PC-9 (cell line): ENCODE data around the gene SLC25A26. TPM values are rescaled to one million over a fixed set of nuclear protein-coding genes. Genes with fewer than 3 reads are reported as not detected.
A peak's percentile ranks its signal among the peaks of the same experiment; 100 is the strongest.

Experiments used
- BruUV-seq: library from RNA; stranded (reverse); fragments of 400-500 nt; replicated peaks from 2 replicates; lab custom pipeline; 2021; lab: Mats Ljungman, UMichigan
- CTCF ChIA-PET: fragments of 300-600 bp; sonication (Branson Sonifier 250); formaldehyde crosslinking; loops from one replicate; lab custom pipeline; 2022; ENCODE audit warnings: antibody characterized with exemption; lab: Charles Lee
- POLR2A ChIA-PET: fragments of 300-600 bp; sonication (Branson Sonifier 250); formaldehyde crosslinking; loops from one replicate; lab custom pipeline; 2022; ENCODE audit warnings: antibody characterized with exemption; ENCODE audit not compliant: unreplicated experiment; lab: Charles Lee
- DNase-seq, 2 experiments: peaks; one replicate each; pipeline versions ENCODE4 v3.0.0 to v3.0.0-alpha.2; 2015 to 2022; ENCODE audit warnings: mixed read lengths in 1 of 2
- H2AFZ ChIP-seq: fragments of 200-600 bp; sonication (generic); 2 replicates; pipeline ENCODE4 v1.8.1; 2017; ENCODE audit warnings: antibody characterized with exemption
- H3F3A ChIP-seq: fragments of 200-600 bp; sonication (generic); 2 replicates; pipeline ENCODE4 v1.8.1; 2017; ENCODE audit warnings: antibody characterized with exemption, mild to moderate bottlenecking, low read depth; ENCODE audit not compliant: insufficient read depth
- H3K27ac ChIP-seq: fragments of 200-600 bp; sonication (generic); 2 replicates; pipeline ENCODE4 v1.6.1; 2016; ENCODE audit warnings: mixed run types
- H3K27me3 ChIP-seq: fragments of 200-600 bp; sonication (generic); 2 replicates; pipeline ENCODE4 v1.6.1; 2016; ENCODE audit warnings: low read depth, mixed run types; ENCODE audit not compliant: insufficient read depth
- H3K36me3 ChIP-seq: fragments of 200-600 bp; sonication (generic); 2 replicates; pipeline ENCODE4 v1.6.1; 2016; ENCODE audit warnings: low read depth, mixed run types
- H3K4me1 ChIP-seq: fragments of 200-600 bp; sonication (generic); replicated peaks from 2 replicates; pipeline ENCODE4 v1.6.1; 2016; ENCODE audit warnings: mixed run types; ENCODE audit not compliant: insufficient read depth
- H3K4me2 ChIP-seq: fragments of 200-600 bp; sonication (generic); 2 replicates; pipeline ENCODE4 v1.6.1; 2017; ENCODE audit warnings: mixed run types
- H3K4me3 ChIP-seq: fragments of 200-600 bp; sonication (generic); 2 replicates; pipeline ENCODE4 v1.6.1; 2016; ENCODE audit warnings: mixed run types
- H3K79me2 ChIP-seq: fragments of 200-600 bp; sonication (generic); 2 replicates; pipeline ENCODE4 v1.6.1; 2017; ENCODE audit warnings: low read depth, mixed run types
- H3K9me2 ChIP-seq: fragments of 200-600 bp; sonication (generic); 2 replicates; pipeline ENCODE4 v1.8.1; 2017; ENCODE audit warnings: mild to moderate bottlenecking; ENCODE audit not compliant: insufficient read depth
- H3K9me3 ChIP-seq: fragments of 200-600 bp; sonication (generic); 2 replicates; pipeline ENCODE4 v1.8.1; 2016; ENCODE audit warnings: low read depth; ENCODE audit not compliant: insufficient read depth
- H4K20me1 ChIP-seq: fragments of 200-600 bp; sonication (generic); 2 replicates; pipeline ENCODE4 v1.8.1; 2017; ENCODE audit not compliant: insufficient read depth
- EZH2 ChIP-seq: fragments of 200-600 bp; sonication (generic); IDR thresholded peaks from 2 replicates; pipeline ENCODE4 v1.8.0; 2017; ENCODE audit warnings: antibody characterized with exemption, low read depth
- intact Hi-C: fragments of 100-400 bp; cut with micrococcal nuclease; formaldehyde crosslinking; loops from one replicate; pipeline ENCODE4 v1.10.0; 2022; ENCODE audit not compliant: unreplicated experiment
- total RNA-seq: library from RNA; stranded (reverse); gene quantifications from 2 replicates; pipeline ENCODE4 v1.2.3, GENCODE V29; 2021
- TF ChIP-seq, protein P1 (sequence below): fragments of 200-600 bp; sonication (generic); conservative IDR thresholded peaks from 2 replicates; pipeline ENCODE4 v1.6.1; 2017; ENCODE audit warnings: mixed run types, antibody characterized with exemption, mild to moderate bottlenecking, moderate library complexity

The SLC25A26 gene
- total RNA-seq, 1 experiment from 2014 or later = 20.8 TPM

DNA sequence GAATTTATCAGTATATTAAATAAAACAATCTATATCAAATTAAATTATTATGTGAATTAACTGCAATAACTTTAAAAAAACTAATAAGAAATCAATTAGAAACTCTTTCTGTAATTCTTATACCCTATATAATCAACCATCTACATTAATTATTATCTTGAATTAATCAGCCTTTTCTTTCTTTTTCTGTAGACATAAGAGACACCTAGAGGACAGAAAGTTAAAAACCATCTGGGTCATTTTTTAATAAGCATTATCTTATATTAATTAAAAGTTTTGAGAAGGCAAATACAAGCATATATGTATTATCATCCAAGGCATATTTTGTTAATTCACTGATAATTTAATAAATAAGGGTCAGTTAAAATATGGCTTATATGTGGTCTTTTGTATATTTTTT is 24.2 kb upstream of the SLC25A26 start:
- Histone ChIP-seq H3K9me2 (no peaks in the 10 kb centered on the region), H4K20me1 (no peaks in the 10 kb centered on the region), H3K27ac (no peak overlapping the region), H3K9me3 (no peaks in the 10 kb centered on the region), H3K4me1 (no peaks in the 10 kb centered on the region; the same call in 1 of the 2 replicates), H3F3A (no peaks in the 10 kb centered on the region), H3K36me3 (no peaks in the 10 kb centered on the region), H3K4me2 (no peak overlapping the region), H3K27me3 (no peaks in the 10 kb centered on the region), H3K4me3 (no peak overlapping the region), H2AFZ (no peak overlapping the region), H3K79me2 (no peaks in the 10 kb centered on the region)
- ChIA-PET CTCF (no interaction called here), POLR2A (no interaction called here)
- TF ChIP-seq, protein P1, sequence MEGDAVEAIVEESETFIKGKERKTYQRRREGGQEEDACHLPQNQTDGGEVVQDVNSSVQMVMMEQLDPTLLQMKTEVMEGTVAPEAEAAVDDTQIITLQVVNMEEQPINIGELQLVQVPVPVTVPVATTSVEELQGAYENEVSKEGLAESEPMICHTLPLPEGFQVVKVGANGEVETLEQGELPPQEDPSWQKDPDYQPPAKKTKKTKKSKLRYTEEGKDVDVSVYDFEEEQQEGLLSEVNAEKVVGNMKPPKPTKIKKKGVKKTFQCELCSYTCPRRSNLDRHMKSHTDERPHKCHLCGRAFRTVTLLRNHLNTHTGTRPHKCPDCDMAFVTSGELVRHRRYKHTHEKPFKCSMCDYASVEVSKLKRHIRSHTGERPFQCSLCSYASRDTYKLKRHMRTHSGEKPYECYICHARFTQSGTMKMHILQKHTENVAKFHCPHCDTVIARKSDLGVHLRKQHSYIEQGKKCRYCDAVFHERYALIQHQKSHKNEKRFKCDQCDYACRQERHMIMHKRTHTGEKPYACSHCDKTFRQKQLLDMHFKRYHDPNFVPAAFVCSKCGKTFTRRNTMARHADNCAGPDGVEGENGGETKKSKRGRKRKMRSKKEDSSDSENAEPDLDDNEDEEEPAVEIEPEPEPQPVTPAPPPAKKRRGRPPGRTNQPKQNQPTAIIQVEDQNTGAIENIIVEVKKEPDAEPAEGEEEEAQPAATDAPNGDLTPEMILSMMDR = peak; percentile 61
- no peak for TF ChIP-seq EZH2
- intact Hi-C loops = loop anchor here (10.0 kb wide), 1 partner anchor 862 kb away; no protein-coding TSS in a partner anchor
- BruUV-seq = no TSS peak
- DNase-seq = no peak

DNA sequence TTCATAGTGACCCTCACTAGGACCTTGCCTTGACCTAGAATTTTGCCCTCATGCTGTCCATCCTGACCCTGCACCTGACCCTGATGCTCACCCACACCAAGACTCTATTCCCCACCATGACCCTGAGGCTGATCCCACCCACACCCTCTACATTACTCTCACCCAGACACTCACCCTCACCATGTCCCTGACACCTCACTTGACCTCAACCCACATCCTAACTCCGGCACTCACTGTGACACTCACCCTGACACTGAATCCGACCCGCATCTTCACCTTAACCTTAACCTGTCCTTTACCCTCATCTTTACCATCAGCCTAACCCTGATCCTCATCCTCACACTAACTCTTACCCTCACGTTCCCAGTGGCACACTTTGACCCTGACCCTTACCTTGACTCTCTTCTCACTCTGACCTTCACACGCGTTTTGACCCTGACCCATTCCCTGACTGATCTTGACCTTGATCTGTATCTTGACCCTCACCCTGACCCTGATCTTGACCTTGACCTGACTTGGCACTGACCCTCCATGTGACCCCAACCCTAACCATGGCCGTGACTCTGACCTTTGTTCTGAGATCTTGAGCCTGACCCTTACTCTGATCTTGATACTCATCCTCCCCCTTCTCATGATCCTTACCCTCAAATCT is 22.2 kb upstream of the SLC25A26 start:
- DNase-seq = no peak
- H3K27me3 ChIP-seq = no peaks in the 10 kb centered on the region
- no TSS peak for BruUV-seq
- TF ChIP-seq EZH2 = no peak
- TF ChIP-seq, protein P1 = no peak
- no peak overlapping the region for H3K27ac ChIP-seq
- no peaks in the 10 kb centered on the region for H3K9me3 ChIP-seq
- no peak overlapping the region for H3K4me2 ChIP-seq
- H3K4me1 ChIP-seq = no peaks in the 10 kb centered on the region; the same call in 1 of the 2 replicates
- H3K4me3 ChIP-seq = no peak overlapping the region
- no peaks in the 10 kb centered on the region for H3K79me2 ChIP-seq
- ChIA-PET POLR2A (no interaction called here), CTCF (no interaction called here)
- H4K20me1 ChIP-seq = no peaks in the 10 kb centered on the region
- no peaks in the 10 kb centered on the region for H3K36me3 ChIP-seq
- intact Hi-C loops = loop anchor here (10.0 kb wide), 1 partner anchor 864 kb away; no protein-coding TSS in a partner anchor
- no peaks in the 10 kb centered on the region for H3K9me2 ChIP-seq
- no peak overlapping the region for H2AFZ ChIP-seq
- H3F3A ChIP-seq = no peaks in the 10 kb centered on the region

DNA sequence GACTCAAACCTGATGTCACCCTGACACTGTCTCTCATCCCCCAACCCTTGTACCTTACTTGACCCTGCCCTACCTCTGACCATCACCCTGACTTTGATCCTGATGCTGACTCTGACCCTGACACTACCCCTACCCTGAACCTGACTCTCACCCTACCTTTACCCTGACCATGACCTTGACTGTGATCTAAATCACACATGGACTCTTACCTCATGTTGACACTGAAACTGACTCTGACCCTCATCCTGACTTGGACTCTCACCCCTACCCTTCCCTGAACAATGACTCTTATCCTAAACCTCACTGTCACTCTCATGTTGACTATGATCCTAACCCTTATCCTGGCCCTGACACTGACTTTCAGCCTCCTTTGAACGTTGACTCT is 21.7 kb upstream of the SLC25A26 start:
- no peaks in the 10 kb centered on the region for H3K9me2 ChIP-seq
- H2AFZ ChIP-seq = no peak overlapping the region
- DNase-seq = no peak
- no peaks in the 10 kb centered on the region; the same call in 1 of the 2 replicates for H3K4me1 ChIP-seq
- no peaks in the 10 kb centered on the region for H3K27me3 ChIP-seq
- no peak overlapping the region for H3K27ac ChIP-seq
- BruUV-seq = no TSS peak
- H3K36me3 ChIP-seq = no peaks in the 10 kb centered on the region
- no peaks in the 10 kb centered on the region for H3K79me2 ChIP-seq
- ChIA-PET CTCF (no interaction called here), POLR2A (no interaction called here)
- no peaks in the 10 kb centered on the region for H3F3A ChIP-seq
- no peak overlapping the region for H3K4me2 ChIP-seq
- no peaks in the 10 kb centered on the region for H3K9me3 ChIP-seq
- no peak for TF ChIP-seq EZH2
- TF ChIP-seq, protein P1 = no peak
- no peak overlapping the region for H3K4me3 ChIP-seq
- H4K20me1 ChIP-seq = no peaks in the 10 kb centered on the region
- intact Hi-C loops = loop anchor here (10.0 kb wide), 1 partner anchor 864 kb away; no protein-coding TSS in a partner anchor
